Measurements from ENCODE around the gene IRAK1.

The IRAK1 gene

GRCh38 chrX:154016366-154017076 is 3.2 kb downstream of the IRAK1 start:
- H3K36me3 Mint-ChIP-seq = peaks cover 81% of the 10 kb centered on the region
- peak overlapping the region; percentile 93 for H3K27ac Mint-ChIP-seq
- DNase-seq (ENCODE audit: low spot score in 2 of 2) (no peak), ATAC-seq (no peak)
- no peaks in the 10 kb centered on the region for H3K9me3 Mint-ChIP-seq
- H3K4me3 Mint-ChIP-seq = peak overlapping the region; percentile 37
- peaks cover 13% of the 10 kb centered on the region for H3K4me1 Mint-ChIP-seq

- Mint-ChIP-seq H3K4me3 (peak overlapping the region; percentile 37), H3K27ac (peak overlapping the region; percentile 93), H3K9me3 (no peaks in the 10 kb centered on the region), H3K4me1 (peaks cover 7% of the 10 kb centered on the region), H3K36me3 (peaks cover 86% of the 10 kb centered on the region)
- no peak for DNase-seq (ENCODE audit: low spot score in 2 of 2)
- ATAC-seq = no peak
Observed at GRCh38 chrX:154015581-154016264, 4.0 kb downstream of the IRAK1 start.

DNA sequence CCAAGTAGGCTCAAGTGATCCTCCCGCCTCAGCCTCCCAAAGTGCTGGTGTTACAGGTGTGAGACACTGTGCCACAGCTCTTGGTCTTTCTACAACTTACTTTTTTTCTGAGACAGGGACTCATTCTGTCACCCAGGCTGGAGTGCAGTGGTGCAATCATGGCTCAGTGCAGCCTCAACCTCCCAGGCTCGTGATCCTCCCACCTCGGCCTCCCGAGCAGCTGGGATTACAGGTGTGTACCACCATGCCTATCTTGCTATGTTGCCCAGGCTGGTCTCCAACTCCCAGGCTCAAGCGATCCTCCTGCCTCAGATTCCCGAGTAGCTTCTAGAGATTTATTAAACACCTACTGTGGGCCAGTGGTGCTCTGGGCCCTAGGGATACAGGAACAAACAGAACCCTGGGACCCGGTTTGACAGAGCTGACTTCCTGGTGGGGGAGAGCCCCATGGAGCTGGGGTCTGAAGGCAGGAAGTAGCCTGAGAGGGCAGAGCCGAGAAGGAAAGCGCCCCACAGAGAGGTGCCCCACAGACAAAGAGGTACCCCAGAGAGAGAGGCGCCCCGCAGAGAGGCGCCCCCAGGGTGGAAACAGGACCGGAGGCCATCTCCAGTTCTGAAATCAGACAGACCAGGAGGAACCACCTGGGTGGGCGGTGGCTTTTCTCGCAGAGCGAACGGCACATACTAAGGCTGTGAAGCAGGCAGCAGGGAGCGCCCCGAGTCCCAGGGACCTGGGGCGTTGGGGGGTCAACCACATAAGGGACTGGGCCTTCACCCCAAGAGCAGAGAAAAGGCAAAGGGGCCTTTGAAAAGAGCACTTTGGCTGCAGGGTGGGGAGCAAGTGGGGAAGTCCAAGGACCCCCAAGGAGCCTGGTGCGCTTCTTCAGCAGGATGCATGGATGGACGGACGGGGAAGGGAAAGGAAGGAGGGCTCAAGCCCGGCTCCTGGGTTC is 5.0 kb downstream of the IRAK1 start:
- no peak overlapping the region for H3K4me3 Mint-ChIP-seq
- peak overlapping the region; percentile 48 for H3K27ac Mint-ChIP-seq
- H3K36me3 Mint-ChIP-seq = peaks cover 87% of the 10 kb centered on the region
- no peak for ATAC-seq
- no peaks in the 10 kb centered on the region for H3K9me3 Mint-ChIP-seq
- no peak for DNase-seq (ENCODE audit: low spot score in 2 of 2)
- H3K4me1 Mint-ChIP-seq = peaks cover 7% of the 10 kb centered on the region

DNA sequence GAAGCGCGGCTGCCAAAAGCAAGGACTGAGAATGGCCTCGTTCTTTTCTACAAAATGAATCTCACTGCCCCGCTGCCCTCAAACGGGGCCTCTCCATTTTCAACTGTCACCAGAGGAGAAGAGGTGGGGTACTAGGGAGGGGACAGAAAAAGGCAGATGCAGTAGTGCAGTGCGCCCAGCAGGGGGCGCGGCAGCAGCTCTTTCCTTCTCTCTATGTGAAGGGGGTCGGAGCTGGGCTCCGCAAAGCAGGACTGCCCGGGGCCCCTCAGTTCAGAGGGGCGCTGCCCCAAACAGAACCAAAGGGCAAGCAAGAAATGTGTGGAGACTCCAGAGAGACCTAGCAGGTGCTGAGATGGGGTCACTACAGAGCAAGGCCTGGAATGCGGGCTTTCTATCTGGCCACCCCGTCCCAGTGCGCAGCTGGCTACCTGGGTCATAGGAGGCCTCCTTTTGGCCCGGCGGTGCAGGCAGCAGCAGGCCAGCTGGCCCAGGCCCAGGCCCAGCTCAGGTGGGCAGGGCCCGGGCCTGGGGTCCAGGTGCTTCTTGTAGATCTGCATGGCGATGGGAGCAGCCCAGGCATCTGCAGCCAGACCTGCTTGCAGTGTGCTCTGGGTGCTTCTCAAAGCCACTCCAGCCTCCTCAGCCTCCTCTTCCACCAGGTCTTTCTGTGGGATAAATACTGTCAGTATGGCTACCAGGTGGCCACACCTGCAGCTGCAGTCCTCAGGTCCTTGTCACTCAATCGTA is 5.9 kb downstream of the IRAK1 start:
- DNase-seq (ENCODE audit: low spot score in 2 of 2) = peak in 1 of 2 donors; percentile 65

DNA sequence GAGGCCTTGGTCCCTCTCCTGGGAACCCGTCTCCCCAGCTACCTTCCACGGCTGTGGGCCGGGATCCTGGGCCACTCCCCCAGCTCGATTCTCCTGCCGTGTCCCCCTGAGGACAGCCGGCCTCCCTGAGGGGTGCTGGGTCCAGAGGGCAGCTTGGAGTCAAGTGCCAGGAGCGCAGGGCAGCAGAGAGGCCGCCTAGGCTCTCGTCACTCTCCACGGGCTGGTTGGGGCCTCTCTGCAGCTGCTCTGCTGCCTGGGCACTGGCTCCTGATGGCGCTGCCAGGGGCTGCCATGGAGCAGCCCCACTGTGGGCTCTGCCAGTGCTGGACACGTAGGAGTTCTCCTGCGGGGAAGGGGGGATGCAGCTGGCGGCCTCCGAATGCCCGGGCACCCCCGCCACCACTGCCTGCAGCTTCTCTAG is 6.7 kb downstream of the IRAK1 start:
- no peaks in the 10 kb centered on the region for H3K9me3 Mint-ChIP-seq
- ATAC-seq (no peak), DNase-seq (ENCODE audit: low spot score in 2 of 2) (no peak)
- H3K27ac Mint-ChIP-seq = peak overlapping the region; percentile 48
- H3K4me1 Mint-ChIP-seq = peaks cover 7% of the 10 kb centered on the region
- peaks cover 92% of the 10 kb centered on the region for H3K36me3 Mint-ChIP-seq
- H3K4me3 Mint-ChIP-seq = no peak overlapping the region

More for the DNA sequence above, 5.9 kb downstream of the IRAK1 start:
- H3K4me1 Mint-ChIP-seq = peaks cover 7% of the 10 kb centered on the region
- no peaks in the 10 kb centered on the region for H3K9me3 Mint-ChIP-seq
- H3K36me3 Mint-ChIP-seq = peaks cover 92% of the 10 kb centered on the region
- H3K27ac Mint-ChIP-seq = peak overlapping the region; percentile 48
- H3K4me3 Mint-ChIP-seq = no peak overlapping the region
- peak; percentile 78 for ATAC-seq

DNA sequence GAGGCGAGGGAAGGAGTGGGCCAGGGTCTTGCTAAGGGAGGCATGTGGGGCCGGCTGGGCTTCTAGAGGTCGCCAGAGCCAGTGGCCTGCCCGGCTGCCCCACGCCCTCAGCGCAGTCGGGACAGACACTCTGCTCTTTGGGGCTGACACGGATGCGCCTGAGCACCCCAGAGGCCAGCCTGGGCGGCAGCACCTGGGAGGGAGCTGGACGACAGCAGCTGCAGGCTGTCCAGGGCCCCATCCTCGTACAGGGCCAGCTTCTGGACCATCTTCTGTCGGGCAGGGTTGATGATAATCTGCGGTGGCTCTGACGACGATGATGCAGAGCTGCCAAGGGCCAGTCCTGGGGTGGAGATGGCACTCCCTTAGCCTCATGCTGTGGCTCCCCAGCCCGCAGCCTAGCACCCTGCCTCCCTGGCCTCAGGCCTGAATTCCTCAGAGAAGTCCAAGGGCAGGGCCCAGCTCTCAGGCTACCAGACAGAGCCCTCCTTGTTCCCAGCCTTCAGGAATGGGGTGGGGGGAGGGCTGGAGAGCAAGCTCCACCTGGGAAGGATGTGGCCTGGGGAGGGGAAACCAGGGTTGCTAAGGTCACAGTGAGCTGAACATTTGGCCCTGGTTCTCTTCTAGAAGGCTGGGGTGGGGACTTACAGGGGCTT is 7.2 kb downstream of the IRAK1 start:
- no peak overlapping the region for H3K4me3 Mint-ChIP-seq
- H3K36me3 Mint-ChIP-seq = peaks cover 92% of the 10 kb centered on the region
- peaks cover 7% of the 10 kb centered on the region for H3K4me1 Mint-ChIP-seq
- no peaks in the 10 kb centered on the region for H3K9me3 Mint-ChIP-seq
- ATAC-seq (no peak), DNase-seq (ENCODE audit: low spot score in 2 of 2) (no peak)
- H3K27ac Mint-ChIP-seq = peak overlapping the region; percentile 60

DNA sequence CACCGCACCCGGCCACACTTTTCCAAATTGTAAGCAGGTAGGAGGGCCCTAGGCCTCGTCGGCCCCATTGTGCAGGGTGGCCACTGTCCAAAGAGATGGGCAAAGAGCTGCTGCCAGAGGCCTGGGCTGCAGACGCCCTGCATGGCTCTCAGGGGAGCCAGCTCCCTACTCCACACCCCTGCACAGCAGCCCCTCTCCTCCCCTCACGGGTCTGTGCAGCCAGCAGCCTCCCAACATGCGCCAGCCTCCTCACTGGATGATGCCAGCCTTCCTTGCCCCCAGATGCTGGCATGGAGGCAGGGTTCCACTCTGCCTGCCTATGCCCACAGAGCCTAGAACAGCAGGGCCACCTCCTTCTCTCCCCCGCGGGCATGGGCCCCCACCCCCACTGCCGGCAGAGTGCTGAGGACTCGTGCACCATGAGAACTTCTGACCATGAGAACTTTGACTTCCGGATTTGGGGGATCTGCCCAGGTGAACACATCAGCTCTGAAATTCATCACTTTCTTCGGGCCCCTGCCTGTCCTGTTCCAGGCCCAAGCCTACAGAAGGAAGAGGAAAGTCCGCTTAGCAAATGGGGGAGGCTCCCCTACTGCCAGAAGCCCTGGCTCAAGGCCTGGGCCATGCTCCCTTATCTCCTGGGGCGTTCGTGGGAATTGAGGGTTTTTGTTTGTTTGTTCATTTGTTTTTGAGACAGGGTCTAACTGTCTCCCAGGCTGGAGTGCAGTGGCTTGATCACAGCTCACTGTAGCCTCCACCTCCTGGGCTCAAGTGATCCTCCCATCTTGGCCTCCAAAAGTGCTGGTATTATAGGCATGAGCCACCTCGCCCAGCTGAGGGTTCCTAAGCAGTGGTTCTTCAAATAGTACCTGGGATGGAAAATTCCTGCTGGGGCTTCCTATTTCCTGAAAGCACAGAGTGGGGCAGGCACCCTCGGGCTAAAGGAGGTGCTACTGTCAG is 8.0 kb downstream of the IRAK1 start:
- H3K4me3 Mint-ChIP-seq = no peak overlapping the region
- peaks cover 7% of the 10 kb centered on the region for H3K4me1 Mint-ChIP-seq
- DNase-seq (ENCODE audit: low spot score in 2 of 2) (no peak), ATAC-seq (no peak)
- H3K9me3 Mint-ChIP-seq = no peaks in the 10 kb centered on the region
- H3K36me3 Mint-ChIP-seq = peaks cover 87% of the 10 kb centered on the region
- H3K27ac Mint-ChIP-seq = peak overlapping the region; percentile 60

GRCh38 chrX:154010330-154011087 is 9.2 kb downstream of the IRAK1 start:
- H3K36me3 Mint-ChIP-seq = peaks cover 78% of the 10 kb centered on the region
- peak overlapping the region; percentile 26 for H3K27ac Mint-ChIP-seq
- no peaks in the 10 kb centered on the region for H3K9me3 Mint-ChIP-seq
- DNase-seq (ENCODE audit: low spot score in 2 of 2) (no peak), ATAC-seq (no peak)
- peaks cover under 1% of the 10 kb centered on the region for H3K4me1 Mint-ChIP-seq
- H3K4me3 Mint-ChIP-seq = no peak overlapping the region

GRCh38 chrX:154008521-154008920 is 11.2 kb downstream of the IRAK1 start:
- Mint-ChIP-seq H3K4me3 (no peak overlapping the region), H3K9me3 (no peaks in the 10 kb centered on the region), H3K4me1 (no peaks in the 10 kb centered on the region), H3K36me3 (peaks cover 59% of the 10 kb centered on the region), H3K27ac (peak overlapping the region; percentile 83)
- DNase-seq (ENCODE audit: low spot score in 2 of 2) (no peak), ATAC-seq (no peak)

- H3K36me3 Mint-ChIP-seq = peaks cover 52% of the 10 kb centered on the region
- H3K9me3 Mint-ChIP-seq = no peaks in the 10 kb centered on the region
- H3K4me3 Mint-ChIP-seq = no peak overlapping the region
- ATAC-seq (no peak), DNase-seq (ENCODE audit: low spot score in 2 of 2) (no peak)
- peaks cover 13% of the 10 kb centered on the region for H3K4me1 Mint-ChIP-seq
- H3K27ac Mint-ChIP-seq = no peak overlapping the region
Observed at GRCh38 chrX:154006947-154007346, 12.8 kb downstream of the IRAK1 start.

- no peak for DNase-seq (ENCODE audit: low spot score in 2 of 2)
- peaks cover 19% of the 10 kb centered on the region for H3K4me1 Mint-ChIP-seq
- peaks cover 26% of the 10 kb centered on the region for H3K36me3 Mint-ChIP-seq
- ATAC-seq = no peak
- H3K27ac Mint-ChIP-seq = no peak overlapping the region
- no peaks in the 10 kb centered on the region for H3K9me3 Mint-ChIP-seq
- no peak overlapping the region for H3K4me3 Mint-ChIP-seq
Observed at GRCh38 chrX:154004315-154004714, 15.4 kb downstream of the IRAK1 start.

DNA sequence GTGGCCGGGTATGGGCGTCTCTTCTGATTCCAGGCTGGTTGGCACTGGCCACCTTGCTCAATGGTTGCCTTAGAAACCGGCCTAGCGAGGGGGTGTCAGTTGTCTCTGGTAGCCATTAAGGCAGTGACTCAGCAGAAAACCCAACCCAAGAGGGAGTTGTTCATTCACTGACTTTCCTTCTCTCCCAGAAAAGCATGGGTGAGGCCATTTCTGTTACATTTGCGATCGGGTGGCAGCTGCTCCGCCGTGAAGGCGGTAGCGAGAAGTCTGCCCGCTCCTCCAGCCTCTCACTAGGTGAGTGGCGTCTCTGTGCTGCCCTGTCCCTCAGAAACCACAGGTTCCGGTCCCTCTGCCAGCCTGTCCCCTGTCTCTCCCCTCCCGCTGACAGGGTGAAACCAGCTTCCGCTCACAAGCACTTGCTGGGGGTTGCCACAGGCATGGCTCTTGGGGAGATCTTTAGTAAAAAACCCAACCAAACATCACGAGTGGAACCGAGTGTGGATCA is 17.4 kb downstream of the IRAK1 start:
- Mint-ChIP-seq H3K4me1 (peaks cover 19% of the 10 kb centered on the region), H3K4me3 (peak overlapping the region; percentile 69), H3K9me3 (no peaks in the 10 kb centered on the region), H3K36me3 (peaks cover 6% of the 10 kb centered on the region), H3K27ac (peak overlapping the region; percentile 92)
- peak in 1 of 2 donors; percentile 70 for DNase-seq (ENCODE audit: low spot score in 2 of 2)
- peak; percentile 94 for ATAC-seq

GRCh38 chrX:154000051-154000450 is 19.7 kb downstream of the IRAK1 start:
- peaks cover 19% of the 10 kb centered on the region for H3K4me1 Mint-ChIP-seq
- ATAC-seq (no peak), DNase-seq (ENCODE audit: low spot score in 2 of 2) (no peak)
- H3K27ac Mint-ChIP-seq = no peak overlapping the region
- H3K4me3 Mint-ChIP-seq = no peak overlapping the region
- peaks cover 5% of the 10 kb centered on the region for H3K36me3 Mint-ChIP-seq
- H3K9me3 Mint-ChIP-seq = no peaks in the 10 kb centered on the region
